GM12873 (cell line): ENCODE data around the gene MGAT5.
A peak's percentile ranks its signal among the peaks of the same experiment; 100 is the strongest.

Experiments used
- TF ChIP-seq, protein P1 (sequence below): IDR thresholded peaks from 2 replicates; pipeline ENCODE4 v1.5.1; 2012; ENCODE audit warnings: low read depth, mild to moderate bottlenecking, moderate library complexity, low read length, control low read depth; ENCODE audit not compliant: insufficient read depth; ENCODE audit errors: missing control alignments

Gene MGAT5

GRCh38 chr2:134253804-134254203 lies at the start of gene MGAT5:
MGAT5 (plus strand) TSS chr2:134254072; CDS start chr2:134254404, 332 bp downstream.
- TF ChIP-seq, protein P1, sequence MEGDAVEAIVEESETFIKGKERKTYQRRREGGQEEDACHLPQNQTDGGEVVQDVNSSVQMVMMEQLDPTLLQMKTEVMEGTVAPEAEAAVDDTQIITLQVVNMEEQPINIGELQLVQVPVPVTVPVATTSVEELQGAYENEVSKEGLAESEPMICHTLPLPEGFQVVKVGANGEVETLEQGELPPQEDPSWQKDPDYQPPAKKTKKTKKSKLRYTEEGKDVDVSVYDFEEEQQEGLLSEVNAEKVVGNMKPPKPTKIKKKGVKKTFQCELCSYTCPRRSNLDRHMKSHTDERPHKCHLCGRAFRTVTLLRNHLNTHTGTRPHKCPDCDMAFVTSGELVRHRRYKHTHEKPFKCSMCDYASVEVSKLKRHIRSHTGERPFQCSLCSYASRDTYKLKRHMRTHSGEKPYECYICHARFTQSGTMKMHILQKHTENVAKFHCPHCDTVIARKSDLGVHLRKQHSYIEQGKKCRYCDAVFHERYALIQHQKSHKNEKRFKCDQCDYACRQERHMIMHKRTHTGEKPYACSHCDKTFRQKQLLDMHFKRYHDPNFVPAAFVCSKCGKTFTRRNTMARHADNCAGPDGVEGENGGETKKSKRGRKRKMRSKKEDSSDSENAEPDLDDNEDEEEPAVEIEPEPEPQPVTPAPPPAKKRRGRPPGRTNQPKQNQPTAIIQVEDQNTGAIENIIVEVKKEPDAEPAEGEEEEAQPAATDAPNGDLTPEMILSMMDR: no peak

- TF ChIP-seq, protein P1: no peak
These were observed 48.8 kb upstream of the MGAT5 start for GRCh38 chr2:134205087-134205486.

DNA sequence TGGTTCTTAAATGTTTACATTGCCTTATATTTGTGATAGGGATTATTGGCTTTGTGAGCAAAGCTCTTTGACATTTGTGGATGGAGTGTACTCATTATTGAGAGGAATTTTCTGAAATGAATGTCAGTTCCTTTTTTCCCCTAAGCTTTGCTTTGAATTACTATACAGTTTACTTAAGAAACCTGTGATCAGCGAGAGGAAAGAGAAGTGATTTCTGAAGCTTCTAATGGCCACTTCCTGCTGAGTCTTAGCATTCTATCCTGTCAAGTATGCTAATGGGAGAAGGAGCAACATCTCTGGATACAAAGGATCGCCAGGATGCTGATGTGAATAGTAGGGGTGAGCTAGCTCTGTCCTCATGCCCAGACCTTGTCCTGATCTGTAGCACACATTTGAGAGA lies 47.8 kb upstream of the MGAT5 start:
- TF ChIP-seq, protein P1: no peak

DNA sequence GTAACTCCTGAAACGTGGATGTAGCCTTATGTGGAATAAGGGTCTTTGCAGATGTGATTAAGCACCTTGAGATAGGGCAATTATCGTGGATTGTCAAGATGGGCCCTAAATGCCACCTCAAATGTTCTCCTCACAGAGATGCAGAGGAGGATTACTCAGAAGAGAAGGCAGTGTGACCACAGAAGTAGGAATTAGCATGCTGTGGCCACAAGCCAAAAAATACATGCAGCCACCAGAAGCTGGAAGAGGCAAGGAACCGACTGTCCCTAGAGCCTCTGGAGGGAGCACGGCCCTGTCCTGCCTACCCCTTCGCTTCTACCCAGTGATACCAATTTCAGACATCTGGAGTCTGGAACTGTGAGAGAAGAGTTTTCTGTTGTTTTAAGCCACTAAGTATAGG lies 47.3 kb upstream of the MGAT5 start:
- TF ChIP-seq, protein P1: no peak

DNA sequence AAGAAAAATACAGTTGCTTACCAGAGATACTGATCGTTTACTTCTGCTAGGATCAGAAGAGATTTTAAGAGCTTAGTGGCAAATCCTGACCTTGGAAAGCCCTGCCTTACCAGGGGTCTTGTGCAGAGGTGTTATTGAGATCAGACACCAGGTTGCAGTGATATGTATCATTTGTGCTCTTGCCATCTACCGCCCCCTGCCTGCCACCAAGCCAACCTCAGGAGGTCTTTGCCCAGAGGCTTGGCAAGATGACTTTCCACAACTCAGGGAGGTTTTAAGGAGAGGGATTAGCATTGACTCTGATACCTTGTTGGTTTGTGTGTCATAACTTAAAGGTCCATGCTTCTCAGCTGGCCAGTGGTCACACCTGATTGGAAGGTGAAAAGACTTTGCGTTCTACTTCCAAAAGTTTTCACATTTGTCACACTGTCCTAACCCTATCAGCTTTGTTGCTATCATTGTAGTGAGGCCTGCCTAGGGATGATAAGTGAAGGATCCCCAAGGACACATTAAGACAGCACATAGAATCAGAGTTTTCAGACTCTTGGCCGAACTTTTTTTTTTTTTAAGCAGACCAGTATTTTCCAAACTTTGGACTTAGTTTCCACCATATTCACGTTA lies 46.2 kb upstream of the MGAT5 start:
- TF ChIP-seq, protein P1: peak; percentile 84

DNA sequence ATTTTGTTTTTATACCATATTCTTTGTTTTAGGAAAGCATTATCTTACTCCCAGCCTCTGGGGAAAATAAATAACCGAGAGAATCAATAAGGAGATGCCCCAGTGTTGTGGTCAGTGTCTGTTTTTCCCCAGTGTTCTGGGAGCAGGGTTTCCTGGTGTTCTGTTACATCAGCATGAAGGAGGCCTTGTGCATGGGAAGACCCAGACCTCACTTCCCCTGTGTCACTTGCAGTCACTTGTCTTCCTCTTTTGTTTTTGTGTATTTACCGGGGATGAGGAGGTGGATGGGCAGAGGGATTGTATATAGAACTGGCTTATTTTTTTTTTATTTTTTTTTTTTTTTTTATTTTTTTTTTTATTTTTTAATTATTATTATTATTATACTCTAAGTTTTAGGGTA lies 45.0 kb upstream of the MGAT5 start:
- TF ChIP-seq, protein P1: no peak

DNA sequence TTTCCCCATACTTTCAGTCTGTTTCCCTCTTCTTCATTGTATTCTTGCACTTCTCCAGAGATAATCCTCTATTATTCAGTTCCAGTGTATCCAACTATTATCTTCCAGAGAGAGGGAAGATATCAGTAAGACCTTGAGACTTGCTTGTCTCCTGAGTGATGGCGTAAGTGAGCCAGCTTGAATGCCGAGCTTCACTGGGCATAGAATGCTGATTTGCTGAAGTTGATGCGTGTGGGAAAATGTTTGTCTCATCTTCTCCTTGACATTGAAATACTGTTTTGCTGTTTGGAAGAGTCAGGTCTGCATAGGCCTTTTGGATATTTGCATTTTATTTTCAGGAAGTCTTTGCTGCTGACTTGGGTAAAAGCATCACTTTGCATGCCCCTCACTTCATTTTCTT lies 41.1 kb upstream of the MGAT5 start:
- TF ChIP-seq, protein P1: no peak
